ENCODE data around the gene FOXK1.

FOXK1 gene

GRCh38 chr7:4707980-4708411, 25.9 kb downstream of the FOXK1 start:
- H3K4me3 ChIP-seq (ENCODE audit: severe bottlenecking), result no peak overlapping the region
- DNase-seq (ENCODE audit: low spot score), result no peak
- no peaks in the 10 kb centered on the region for H3K27me3 ChIP-seq (ENCODE audit: insufficient read depth, poor library complexity, severe bottlenecking)
- no peak overlapping the region for H3K27ac ChIP-seq (ENCODE audit: poor library complexity, severe bottlenecking)
- no peak for TF ChIP-seq CTCF (IDR thresholded peaks at IDR 0.05; ENCODE audit: poor library complexity, severe bottlenecking)
- no peaks in the 10 kb centered on the region for H3K9me3 ChIP-seq (ENCODE audit: severe bottlenecking)
- ATAC-seq (ENCODE audit: low read depth), result no peak
- H3K36me3 ChIP-seq (ENCODE audit: low read depth), result peaks cover 3% of the 10 kb centered on the region; the same call in 1 of the 2 replicates
- no peaks in the 10 kb centered on the region for H3K4me1 ChIP-seq (ENCODE audit: insufficient read depth, poor library complexity, severe bottlenecking)

GRCh38 chr7:4709187-4709586, 27.1 kb downstream of the FOXK1 start:
- no peaks in the 10 kb centered on the region for H3K4me1 ChIP-seq (ENCODE audit: insufficient read depth, poor library complexity, severe bottlenecking)
- ATAC-seq (ENCODE audit: low read depth), result no peak

GRCh38 chr7:4711093-4711492, 29.0 kb downstream of the FOXK1 start:
- Histone ChIP-seq H3K27ac (ENCODE audit: poor library complexity, severe bottlenecking) (no peak overlapping the region), H3K4me3 (ENCODE audit: severe bottlenecking) (no peak overlapping the region), H3K36me3 (ENCODE audit: low read depth) (peaks cover 3% of the 10 kb centered on the region; the same call in 1 of the 2 replicates), H3K4me1 (ENCODE audit: insufficient read depth, poor library complexity, severe bottlenecking) (peaks cover 11% of the 10 kb centered on the region), H3K9me3 (ENCODE audit: severe bottlenecking) (no peaks in the 10 kb centered on the region), H3K27me3 (ENCODE audit: insufficient read depth, poor library complexity, severe bottlenecking) (no peaks in the 10 kb centered on the region)
- DNase-seq (ENCODE audit: low spot score), result no peak
- ATAC-seq (ENCODE audit: low read depth), result no peak
- no peak for TF ChIP-seq CTCF (IDR thresholded peaks at IDR 0.05; ENCODE audit: poor library complexity, severe bottlenecking)

More at GRCh38 chr7:4709187-4709586, 27.1 kb downstream of the FOXK1 start:
- no peak for DNase-seq (ENCODE audit: low spot score)
- Histone ChIP-seq H3K4me3 (ENCODE audit: severe bottlenecking) (no peak overlapping the region), H3K27ac (ENCODE audit: poor library complexity, severe bottlenecking) (no peak overlapping the region), H3K9me3 (ENCODE audit: severe bottlenecking) (no peaks in the 10 kb centered on the region), H3K27me3 (ENCODE audit: insufficient read depth, poor library complexity, severe bottlenecking) (no peaks in the 10 kb centered on the region), H3K36me3 (ENCODE audit: low read depth) (peaks cover 3% of the 10 kb centered on the region; the same call in 1 of the 2 replicates)
- no peak for TF ChIP-seq CTCF (IDR thresholded peaks at IDR 0.05; ENCODE audit: poor library complexity, severe bottlenecking)

- H3K9me3 ChIP-seq (ENCODE audit: severe bottlenecking), result no peaks in the 10 kb centered on the region
- H3K27me3 ChIP-seq (ENCODE audit: insufficient read depth, poor library complexity, severe bottlenecking), result no peaks in the 10 kb centered on the region
- TF ChIP-seq CTCF (IDR thresholded peaks at IDR 0.05; ENCODE audit: poor library complexity, severe bottlenecking), result no peak
- DNase-seq (ENCODE audit: low spot score) (no peak), ATAC-seq (ENCODE audit: low read depth) (no peak)
- H3K4me1 ChIP-seq (ENCODE audit: insufficient read depth, poor library complexity, severe bottlenecking), result peaks cover 11% of the 10 kb centered on the region
- H3K4me3 ChIP-seq (ENCODE audit: severe bottlenecking), result no peak overlapping the region
- no peak overlapping the region for H3K27ac ChIP-seq (ENCODE audit: poor library complexity, severe bottlenecking)
- H3K36me3 ChIP-seq (ENCODE audit: low read depth), result peaks cover 3% of the 10 kb centered on the region; the same call in 1 of the 2 replicates
Observed at GRCh38 chr7:4711634-4712033, 29.5 kb downstream of the FOXK1 start.

GRCh38 chr7:4712281-4713182, 30.4 kb downstream of the FOXK1 start:
- no peak overlapping the region for H3K27ac ChIP-seq (ENCODE audit: poor library complexity, severe bottlenecking)
- ATAC-seq (ENCODE audit: low read depth), result no peak
- DNase-seq (ENCODE audit: low spot score), result no peak

More at GRCh38 chr7:4712281-4713182, 30.4 kb downstream of the FOXK1 start:
- Histone ChIP-seq H3K9me3 (ENCODE audit: severe bottlenecking) (no peaks in the 10 kb centered on the region), H3K4me1 (ENCODE audit: insufficient read depth, poor library complexity, severe bottlenecking) (peaks cover 11% of the 10 kb centered on the region), H3K4me3 (ENCODE audit: severe bottlenecking) (no peak overlapping the region), H3K36me3 (ENCODE audit: low read depth) (peaks cover 3% of the 10 kb centered on the region; the same call in 1 of the 2 replicates), H3K27me3 (ENCODE audit: insufficient read depth, poor library complexity, severe bottlenecking) (no peaks in the 10 kb centered on the region)
- no peak for TF ChIP-seq CTCF (IDR thresholded peaks at IDR 0.05; ENCODE audit: poor library complexity, severe bottlenecking)
